Heart left ventricle (tissue), 16 donors: ENCODE results near the gene CYP11A1. TPM values are rescaled to one million over a fixed set of nuclear protein-coding genes. Genes with fewer than 3 reads are reported as not detected.
A peak's percentile ranks its signal among the peaks of the same experiment; 100 is the strongest.

ENCODE experiments used
- ATAC-seq, 4 donors: fragments of 200-7000 bp; cut with Tn5 transposase; one replicate each; pipeline ENCODE4 v1.9.1; 2020 to 2022; ENCODE audit warnings: moderate library complexity in 4 of 4, mild to moderate bottlenecking in 3 of 4, moderate number of reproducible peaks in 1 of 4
- DNase-seq, 5 donors: peaks; one replicate each; pipeline ENCODE4 v3.0.0-alpha.2; 2020
- H3K27ac ChIP-seq, 12 donors: fragments of 200-600 bp; sonication (generic) in 4 of 12; one replicate each; pipeline versions ENCODE4 v1.5.0 to v1.8.0; 2016 to 2022; ENCODE audit warnings: mild to moderate bottlenecking in 2 of 12
- H3K27me3 ChIP-seq, 9 donors: fragments of 200-600 bp; sonication (generic) in 2 of 9; one replicate each; pipeline versions ENCODE4 v1.5.1 to v1.8.0; 2016 to 2022; ENCODE audit warnings: mild to moderate bottlenecking in 3 of 9
- H3K36me3 ChIP-seq, 9 donors: fragments of 200-600 bp; sonication (generic) in 2 of 9; one replicate each; pipeline versions ENCODE4 v1.5.0 to v1.8.0; 2018 to 2022; ENCODE audit warnings: mild to moderate bottlenecking in 2 of 9
- H3K4me1 ChIP-seq, 12 donors: fragments of 200-600 bp; sonication (generic) in 4 of 12; one replicate each; pipeline versions ENCODE4 v1.5.0 to v1.8.0; 2016 to 2022; ENCODE audit warnings: mild to moderate bottlenecking in 3 of 12
- H3K4me3 ChIP-seq, 12 donors: fragments of 200-600 bp; sonication (generic) in 4 of 12; one replicate each; pipeline versions ENCODE4 v1.5.0 to v1.8.0; 2017 to 2022; ENCODE audit warnings: mild to moderate bottlenecking in 9 of 12, moderate library complexity in 4 of 12
- H3K9me3 ChIP-seq, 12 donors: fragments of 200-600 bp; sonication (generic) in 4 of 12; one replicate each; pipeline versions ENCODE4 v1.5.0 to v1.8.0; 2016 to 2022; ENCODE audit warnings: mild to moderate bottlenecking in 1 of 12
- CTCF ChIP-seq, 12 donors: fragments of 200-600 bp; sonication (generic) in 4 of 12; IDR thresholded peaks; one replicate each; pipeline versions ENCODE4 v1.5.0 to v1.8.0; 2018 to 2022; ENCODE audit warnings: antibody characterized with exemption in 12 of 12, mild to moderate bottlenecking in 5 of 12
- POLR2A ChIP-seq, 2 donors: fragments of 450-650 bp; IDR thresholded peaks; one replicate each; pipeline ENCODE4 v1.6.1; 2017; ENCODE audit warnings: antibody characterized with exemption in 2 of 2, mild to moderate bottlenecking in 2 of 2, moderate library complexity in 2 of 2
- WGBS, 4 donors: extraction: QIAGEN DNeasy Blood & Tissue Kit in 2 of 4; methylation state at CpG; one replicate each; pipeline versions ENCODE4 v1.1.5 to v1.1.7; 2013 to 2018; 5-methylcytosine and 5-hydroxymethylcytosine counted together
- intact Hi-C, 10 donors: fragments of 100-400 bp; cut with DNase I; formaldehyde crosslinking; loops; one replicate each; pipeline versions ENCODE4 v1.11.1 to v1.14.2; 2022
- polyA plus RNA-seq, 2 donors: library from polyadenylated mRNA; stranded (reverse); fragments of 200-250 nt; gene quantifications; one replicate each; pipeline ENCODE4 v1.2.3, GENCODE V29; 2013
- total RNA-seq, 9 donors: library from RNA; depleted of rRNA in 2 of 9; stranded (reverse); fragments of >200 nt in 2 of 9; fragmentation: NEBNext Ultra II Directional in 3 of 9; extraction: Animal tissue kit (Norgen Biotek cat#: 25700) in 3 of 9; gene quantifications; one replicate each; pipeline versions ENCODE4 v1.1.0 to v1.2.4, GENCODE V29; 2016 to 2023
- donor health status: ischemic (EF 13 %, LVEDD 7.1; RV severe dilation, severe dysfunction).
- donor health status: healthy with polysubstance abuse.
- donor health status: DM: no; HTN: yes; CAD: no.
- donor health status: DM: no; HTN: no; CAD: no.
- donor health status: ischemic (EF 25% LVEDD 6.9; RV normal size, moderate dysfunction).
- donor health status: ischemic (EF 25% LVEDD 5.7; RV mildly dilated, moderate dysfunction).
- donor health status: healthy.
- donor health status: DM: yes; HTN: yes; CAD: no.
- donor health status: ischemic (EF 35%, LVEDD 5.7; RV mildly dilated, moderate dysfunction).
- donor health status: nonischemic (EF 11% LVEDD 7.7; RV severe dilation, severe dysfunction).
- donor health status: DM: yes; HTN: yes; CAD: no.
- donor health status: PGD.
- donor health status: ischemic (EF 29% LVEDD 5.4; RV normal size, mild dysfunction).
- donor health status: nonischemic (EF 23%, LVEDD 6.1; RV moderate dilation, normal function).

Gene CYP11A1
- total and polyA plus RNA-seq, 11 donors = 0.07 to 3.4 (median 0.87) TPM

DNA sequence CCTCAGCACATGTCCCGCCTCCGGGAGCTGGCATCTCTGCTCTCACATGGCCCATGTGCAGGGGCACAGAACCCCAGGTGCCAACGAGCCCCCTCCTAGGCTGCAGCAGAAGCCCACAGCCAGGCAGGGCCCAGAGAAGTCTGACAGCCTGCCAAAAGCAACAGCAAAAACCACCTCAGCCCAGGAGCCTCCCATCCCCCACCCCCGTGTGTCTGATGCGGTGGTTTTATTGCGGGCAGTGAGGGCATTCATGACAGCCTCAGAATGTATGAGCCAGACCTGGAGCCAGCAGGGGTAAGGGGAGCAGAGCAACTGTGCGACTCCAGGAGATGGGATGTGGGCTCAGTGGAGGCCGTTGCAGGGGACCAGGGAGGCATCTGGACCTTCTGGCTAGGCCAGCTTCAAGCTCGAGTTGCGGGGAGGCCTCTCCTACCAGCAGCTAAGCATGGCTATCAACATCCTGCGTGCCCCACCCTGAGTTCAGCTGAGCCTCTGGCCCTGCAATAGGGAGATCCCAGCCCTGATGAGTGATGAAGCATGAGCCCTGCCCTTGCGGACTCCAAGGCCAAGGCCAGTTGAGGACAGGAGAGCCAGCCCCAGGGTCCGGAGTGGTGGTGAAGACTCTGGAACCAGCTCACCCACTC, 52.5 kb downstream of the CYP11A1 start:
- intact Hi-C loops = loop anchor here in 4 of 10 donors (5.0 to 10.0 kb wide), 3 partner anchors 178 to 340 kb away; no protein-coding TSS in a partner anchor
- WGBS, 4 donors = 60 to 74% (median 73%) methylated on average over 9 to 13 of the region's 13 CpGs
- no peak for TF ChIP-seq CTCF (IDR thresholded peaks at IDR 0.05)

GRCh38 chr15:74313889-74314288, 53.6 kb downstream of the CYP11A1 start:
- no peak for DNase-seq

More for the DNA sequence above, 52.5 kb downstream of the CYP11A1 start:
- Histone ChIP-seq H3K36me3 (no peaks in the 10 kb centered on the region), H3K27ac (peak overlapping the region in 11 of 12 donors; percentile 8 to 89 (median 72)), H3K4me3 (no peak overlapping the region), H3K9me3 (no peaks in the 10 kb centered on the region), H3K4me1 (peaks cover 9 to 59% (median 48%) of the 10 kb centered on the region in 12 donors), H3K27me3 (no peaks in the 10 kb centered on the region)
- peak in 1 of 4 donors; percentile 25 for ATAC-seq
- peak in 2 of 5 donors; percentile 40 to 49 for DNase-seq

GRCh38 chr15:74312445-74313007, 54.9 kb downstream of the CYP11A1 start:
- no peak for TF ChIP-seq POLR2A (IDR thresholded peaks at IDR 0.05)
- TF ChIP-seq CTCF (IDR thresholded peaks at IDR 0.05) = no peak
- H3K27me3 ChIP-seq = peaks cover 0 to 10% (median 5%) of the 10 kb centered on the region in 9 donors
- H3K36me3 ChIP-seq = no peaks in the 10 kb centered on the region
- no peaks in the 10 kb centered on the region for H3K9me3 ChIP-seq
- ATAC-seq = no peak
- no peak overlapping the region for H3K4me3 ChIP-seq
- WGBS, 4 donors = 76 to 87% (median 81%) methylated on average over 9 of the region's 9 CpGs
- peaks cover 9 to 43% (median 30%) of the 10 kb centered on the region in 12 donors for H3K4me1 ChIP-seq
- no peak for DNase-seq
- H3K27ac ChIP-seq = no peak overlapping the region
- intact Hi-C loops = loop anchor here in 2 of 10 donors (1.0 to 10.0 kb wide), 2 partner anchors 12 to 338 kb away; no protein-coding TSS in a partner anchor

More at GRCh38 chr15:74313889-74314288, 53.6 kb downstream of the CYP11A1 start:
- H3K27me3 ChIP-seq = peaks cover 0 to under 1% (median 0%) of the 10 kb centered on the region in 9 donors
- no peak overlapping the region for H3K4me3 ChIP-seq
- no peaks in the 10 kb centered on the region for H3K36me3 ChIP-seq
- ATAC-seq = no peak
- H3K9me3 ChIP-seq = no peaks in the 10 kb centered on the region
- H3K4me1 ChIP-seq = peaks cover 9 to 49% (median 38%) of the 10 kb centered on the region in 12 donors
- TF ChIP-seq POLR2A (IDR thresholded peaks at IDR 0.05) (no peak), CTCF (IDR thresholded peaks at IDR 0.05) (no peak)
- no peak overlapping the region for H3K27ac ChIP-seq
- WGBS, 4 donors = 89 to 95% (median 92%) methylated on average over 7 of the region's 7 CpGs
- intact Hi-C loops = loop anchor here in 2 of 10 donors (1.0 to 10.0 kb wide), 2 partner anchors 10 to 339 kb away; no protein-coding TSS in a partner anchor
